Panc1 (cell line): ENCODE measurements around the gene TYW3. TPM values are rescaled to one million over a fixed set of nuclear protein-coding genes. Genes with fewer than 3 reads are reported as not detected.
"Not testable (repeated sequence)": the region's sequence is repeated elsewhere in the genome, so short reads cannot be mapped to it uniquely, and the experiment has no call there.

Source experiments
- ATAC-seq: fragments of 200-7000 bp; cut with Tn5 transposase; 2 replicates; pipeline ENCODE4 v1.9.1; 2020; ENCODE audit warnings: mild to moderate bottlenecking, moderate library complexity
- BruUV-seq: library from RNA; stranded (reverse); fragments of 400-500 nt; replicated peaks from 2 replicates; lab custom pipeline; 2021; lab: Mats Ljungman, UMichigan
- CTCF ChIA-PET: fragments of 300-600 bp; sonication (Branson Sonifier 250); formaldehyde crosslinking; loops from one replicate; lab custom pipeline; 2022; ENCODE audit warnings: antibody characterized with exemption; lab: Charles Lee
- POLR2A ChIA-PET: fragments of 300-600 bp; sonication (Branson Sonifier 250); formaldehyde crosslinking; loops from one replicate; lab custom pipeline; 2022; ENCODE audit warnings: antibody characterized with exemption; lab: Charles Lee
- DNase-seq: peaks from one replicate; pipeline ENCODE4 v3.0.0-alpha.2; 2010; ENCODE audit warnings: low read depth, low spot score
- H3K27ac ChIP-seq: 2 replicates; pipeline ENCODE4 v1.5.1; 2011; ENCODE audit warnings: mild to moderate bottlenecking, low read length, inconsistent platforms
- H3K27me3 ChIP-seq: fragments of 200-500 bp; sonication (Bioruptor generic); 2 replicates; pipeline ENCODE4 v1.6.0; 2014; ENCODE audit warnings: low read length, inconsistent platforms; ENCODE audit not compliant: control insufficient read depth, insufficient read depth
- H3K36me3 ChIP-seq: fragments of 200-500 bp; sonication (Bioruptor generic); 2 replicates; pipeline ENCODE4 v1.5.1; 2014; ENCODE audit warnings: inconsistent platforms, mild to moderate bottlenecking, low read length, moderate library complexity; ENCODE audit not compliant: control insufficient read depth, insufficient read depth
- H3K4me1 ChIP-seq: 2 replicates; pipeline ENCODE4 v1.5.1; 2011; ENCODE audit warnings: inconsistent platforms, mild to moderate bottlenecking, low read length, moderate library complexity; ENCODE audit not compliant: control insufficient read depth, insufficient read depth
- H3K4me3 ChIP-seq, 2 experiments: 2 replicates each; pipeline ENCODE4 v1.5.1; 2011 to 2012; ENCODE audit warnings: low read depth in 2 of 2, low read length in 2 of 2, mild to moderate bottlenecking in 2 of 2, inconsistent platforms in 1 of 2, moderate library complexity in 1 of 2
- H3K9me3 ChIP-seq: fragments of 200-500 bp; sonication (Bioruptor generic); 2 replicates; pipeline ENCODE4 v1.5.1; 2014; ENCODE audit warnings: low read depth, mild to moderate bottlenecking, inconsistent platforms, low read length, moderate library complexity; ENCODE audit not compliant: control insufficient read depth, insufficient read depth
- CTCF ChIP-seq: fragments of 450-650 bp; IDR thresholded peaks from 2 replicates; pipeline ENCODE4 v1.5.1; 2017; ENCODE audit warnings: mild to moderate bottlenecking
- POLR2AphosphoS5 ChIP-seq: IDR thresholded peaks from 2 replicates; pipeline ENCODE4 v1.6.1; 2012; ENCODE audit warnings: mild to moderate bottlenecking, low read depth, low read length, moderate library complexity
- SIN3A ChIP-seq: IDR thresholded peaks from 2 replicates; pipeline ENCODE4 v1.6.1; 2012; ENCODE audit warnings: low read depth, mild to moderate bottlenecking, low read length, moderate library complexity, borderline replicate concordance; ENCODE audit not compliant: insufficient read depth
- TCF7L2 ChIP-seq: IDR thresholded peaks from 2 replicates; pipeline ENCODE4 v1.6.1; 2011; ENCODE audit warnings: mild to moderate bottlenecking, low read depth, low read length, inconsistent platforms
- in situ Hi-C: cut with HindIII; loops from 2 replicates; pipeline ENCODE4 v1.10.0; 2016; ENCODE audit warnings: low sequenced_read_pairs, low pct_unique_long_range_greater_than_20kb
- intact Hi-C: fragments of 100-400 bp; cut with micrococcal nuclease; formaldehyde crosslinking; loops from one replicate; pipeline ENCODE4 v1.10.0; 2022; ENCODE audit not compliant: unreplicated experiment
- total RNA-seq: library from RNA; stranded (reverse); gene quantifications from one replicate; pipeline ENCODE4 v1.2.1, GENCODE V29; 2021; ENCODE audit not compliant: unreplicated experiment
- TF ChIP-seq, protein P1 (sequence below), 2 experiments: IDR thresholded peaks; 2 replicates each; pipeline ENCODE4 v1.6.1; 2011 to 2012; ENCODE audit warnings: low read depth in 2 of 2, control low read depth in 1 of 2, low read length in 1 of 2, mild to moderate bottlenecking in 1 of 2, moderate library complexity in 1 of 2; ENCODE audit not compliant: insufficient read depth in 1 of 2

Gene TYW3
- total RNA-seq, 1 experiment from 2014 or later = 20.0 TPM

DNA sequence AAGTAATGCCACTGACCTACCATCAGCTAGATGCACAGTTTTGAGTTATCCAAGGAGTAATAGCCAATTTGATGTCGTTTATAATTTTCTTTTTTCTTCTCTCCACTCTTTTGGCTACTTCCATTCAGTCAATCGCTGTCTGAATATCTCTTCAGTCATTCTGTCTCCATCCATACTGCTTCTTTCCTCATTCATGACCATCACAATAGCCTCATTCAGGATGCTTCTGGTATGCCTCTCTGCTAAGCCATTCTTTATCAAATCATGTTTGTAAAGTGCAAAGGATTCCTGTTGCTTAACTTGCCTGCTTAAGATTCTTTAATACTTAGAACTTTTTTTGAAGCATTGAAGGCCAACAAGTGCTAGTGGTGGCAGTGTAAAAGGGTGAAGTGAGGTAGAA is 20.2 kb downstream of the TYW3 start:
- Histone ChIP-seq H3K4me3 (no peak overlapping the region), H3K27me3 (no peaks in the 10 kb centered on the region), H3K27ac (no peak overlapping the region), H3K4me1 (peaks cover 1% of the 10 kb centered on the region; the same call in 1 of the 2 replicates), H3K9me3 (no peaks in the 10 kb centered on the region), H3K36me3 (peaks cover 7% of the 10 kb centered on the region)
- DNase-seq (no peak), ATAC-seq (no peak)
- in situ Hi-C loops (no loop called here), intact Hi-C loops (no loop called here)
- CTCF ChIA-PET = no interaction called here
- TF ChIP-seq POLR2AphosphoS5 (no peak), TCF7L2 (no peak), CTCF (no peak)
- TF ChIP-seq, protein P1, sequence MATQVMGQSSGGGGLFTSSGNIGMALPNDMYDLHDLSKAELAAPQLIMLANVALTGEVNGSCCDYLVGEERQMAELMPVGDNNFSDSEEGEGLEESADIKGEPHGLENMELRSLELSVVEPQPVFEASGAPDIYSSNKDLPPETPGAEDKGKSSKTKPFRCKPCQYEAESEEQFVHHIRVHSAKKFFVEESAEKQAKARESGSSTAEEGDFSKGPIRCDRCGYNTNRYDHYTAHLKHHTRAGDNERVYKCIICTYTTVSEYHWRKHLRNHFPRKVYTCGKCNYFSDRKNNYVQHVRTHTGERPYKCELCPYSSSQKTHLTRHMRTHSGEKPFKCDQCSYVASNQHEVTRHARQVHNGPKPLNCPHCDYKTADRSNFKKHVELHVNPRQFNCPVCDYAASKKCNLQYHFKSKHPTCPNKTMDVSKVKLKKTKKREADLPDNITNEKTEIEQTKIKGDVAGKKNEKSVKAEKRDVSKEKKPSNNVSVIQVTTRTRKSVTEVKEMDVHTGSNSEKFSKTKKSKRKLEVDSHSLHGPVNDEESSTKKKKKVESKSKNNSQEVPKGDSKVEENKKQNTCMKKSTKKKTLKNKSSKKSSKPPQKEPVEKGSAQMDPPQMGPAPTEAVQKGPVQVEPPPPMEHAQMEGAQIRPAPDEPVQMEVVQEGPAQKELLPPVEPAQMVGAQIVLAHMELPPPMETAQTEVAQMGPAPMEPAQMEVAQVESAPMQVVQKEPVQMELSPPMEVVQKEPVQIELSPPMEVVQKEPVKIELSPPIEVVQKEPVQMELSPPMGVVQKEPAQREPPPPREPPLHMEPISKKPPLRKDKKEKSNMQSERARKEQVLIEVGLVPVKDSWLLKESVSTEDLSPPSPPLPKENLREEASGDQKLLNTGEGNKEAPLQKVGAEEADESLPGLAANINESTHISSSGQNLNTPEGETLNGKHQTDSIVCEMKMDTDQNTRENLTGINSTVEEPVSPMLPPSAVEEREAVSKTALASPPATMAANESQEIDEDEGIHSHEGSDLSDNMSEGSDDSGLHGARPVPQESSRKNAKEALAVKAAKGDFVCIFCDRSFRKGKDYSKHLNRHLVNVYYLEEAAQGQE (IDR thresholded peaks at IDR 0.05; ENCODE audit: insufficient read depth in 1 of 2, low read depth in 2 of 2, low read length in 1 of 2) = no peak
- BruUV-seq = no TSS peak
- POLR2A ChIA-PET = no interaction called here

DNA sequence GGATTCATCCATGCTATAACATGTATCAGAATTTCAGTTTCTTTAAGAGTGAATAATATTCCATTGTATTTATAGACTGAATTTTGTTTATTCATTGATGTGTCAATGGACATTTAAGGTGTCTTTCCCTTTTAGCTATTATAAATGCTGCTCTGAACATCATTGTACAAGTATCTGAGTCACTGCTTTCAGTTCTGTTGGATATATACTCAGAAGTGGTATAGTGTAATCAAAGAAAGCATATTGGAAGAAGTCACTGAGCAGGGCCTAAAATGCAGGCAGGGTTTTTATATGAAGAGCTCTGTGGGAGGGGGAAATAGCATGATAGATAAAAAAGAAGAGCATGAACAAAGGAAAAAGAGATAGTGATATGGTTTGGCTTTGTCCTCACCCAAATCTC is 22.5 kb downstream of the TYW3 start:
- intact Hi-C loops (no loop called here), in situ Hi-C loops (no loop called here)
- H3K36me3 ChIP-seq = peaks cover 2% of the 10 kb centered on the region; the same call in 1 of the 2 replicates
- TF ChIP-seq TCF7L2 = no peak
- TF ChIP-seq CTCF = no peak
- TF ChIP-seq POLR2AphosphoS5 = no peak
- no peak for TF ChIP-seq SIN3A
- TF ChIP-seq, protein P1 (IDR thresholded peaks at IDR 0.05; ENCODE audit: insufficient read depth in 1 of 2, low read depth in 2 of 2, low read length in 1 of 2) = no peak
- no peak overlapping the region for H3K4me3 ChIP-seq
- no peak overlapping the region for H3K27ac ChIP-seq
- no TSS peak for BruUV-seq
- no peak for ATAC-seq
- ChIA-PET CTCF (no interaction called here), POLR2A (no interaction called here)
- H3K27me3 ChIP-seq = no peaks in the 10 kb centered on the region
- no peaks in the 10 kb centered on the region for H3K9me3 ChIP-seq
- no peaks in the 10 kb centered on the region for H3K4me1 ChIP-seq
- DNase-seq = no peak

DNA sequence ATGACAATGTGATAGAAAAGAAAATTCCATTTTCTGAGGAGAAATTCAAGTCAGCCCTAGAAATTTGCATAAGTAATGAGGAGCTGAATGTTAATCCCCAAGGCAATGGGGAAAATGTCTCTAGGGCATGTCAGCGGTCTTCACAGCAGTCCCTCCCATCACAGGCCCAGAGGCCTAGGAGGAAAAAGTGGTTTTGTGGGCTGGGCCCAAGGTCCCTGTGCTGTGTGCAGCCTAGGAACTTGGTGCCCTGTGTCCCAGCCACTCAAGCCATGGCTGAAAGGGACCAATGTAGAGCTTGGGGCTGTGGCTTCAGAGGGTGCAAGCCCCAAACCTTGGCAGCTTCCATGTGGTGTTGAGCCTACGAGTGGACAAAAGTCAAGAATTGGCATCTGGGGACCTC is 23.7 kb downstream of the TYW3 start:
- CTCF ChIA-PET, intact Hi-C loops, in situ Hi-C loops, DNase-seq, H3K27ac ChIP-seq, H3K4me1 ChIP-seq, ATAC-seq, H3K4me3 ChIP-seq, H3K36me3 ChIP-seq, H3K9me3 ChIP-seq, POLR2A ChIA-PET, BruUV-seq, H3K27me3 ChIP-seq: not testable (repeated sequence)
